GM12874 (cell line): Measurements from ENCODE around the gene CD101.

Experiments
- CTCF ChIP-seq: IDR thresholded peaks from 2 replicates; pipeline ENCODE4 v1.5.1; 2011; ENCODE audit warnings: low read depth, mild to moderate bottlenecking, control low read depth, low read length, moderate library complexity; ENCODE audit not compliant: insufficient read depth

Gene CD101

GRCh38 chr1:117015724-117016123 is 14.2 kb downstream of the CD101 start:
- no peak for TF ChIP-seq CTCF

- TF ChIP-seq CTCF, result no peak
These were observed 15.5 kb downstream of the CD101 start for GRCh38 chr1:117017062-117017461.

- TF ChIP-seq CTCF, result no peak
These were observed 16.1 kb downstream of the CD101 start for GRCh38 chr1:117017648-117018047.

- no peak for TF ChIP-seq CTCF
These were observed 19.1 kb downstream of the CD101 start for GRCh38 chr1:117020526-117021156.

GRCh38 chr1:117022114-117022513 is 20.6 kb downstream of the CD101 start:
- no peak for TF ChIP-seq CTCF

GRCh38 chr1:117025568-117025967 is 24.0 kb downstream of the CD101 start:
- TF ChIP-seq CTCF, result no peak

- no peak for TF ChIP-seq CTCF
These were observed 24.8 kb downstream of the CD101 start for GRCh38 chr1:117026361-117026760.
